ENCODE results near the gene KLRC3.
"Not testable (repeated sequence)": the region's sequence is repeated elsewhere in the genome, so short reads cannot be mapped to it uniquely, and the experiment has no call there.

Gene KLRC3

DNA sequence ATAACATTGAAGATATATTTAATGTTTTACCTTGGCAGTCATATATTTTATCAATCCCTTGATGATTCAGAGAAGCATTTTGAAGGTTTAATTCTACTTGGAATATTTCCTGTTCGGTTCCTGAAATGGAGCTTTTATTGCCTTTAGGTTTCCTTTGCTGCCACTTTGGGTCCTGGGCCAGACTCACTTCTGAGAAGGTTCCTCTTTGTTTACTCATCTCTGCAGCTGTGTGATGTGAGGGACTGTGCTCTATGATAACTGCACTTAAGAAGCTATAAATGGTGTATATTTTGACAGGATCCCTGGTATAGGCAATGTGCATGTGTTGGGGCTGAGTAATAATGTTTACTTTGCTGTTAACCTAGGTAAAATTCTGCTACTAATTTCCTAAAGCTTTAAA is at the start of gene KLRC3:
TSS of gene KLRC3 (minus strand) at position 262 of the 400 bp plus-strand sequence. CDS start at position 217, 45 bp downstream.
- not testable (repeated sequence) for DNase-seq (ENCODE audit: low read depth)

DNA sequence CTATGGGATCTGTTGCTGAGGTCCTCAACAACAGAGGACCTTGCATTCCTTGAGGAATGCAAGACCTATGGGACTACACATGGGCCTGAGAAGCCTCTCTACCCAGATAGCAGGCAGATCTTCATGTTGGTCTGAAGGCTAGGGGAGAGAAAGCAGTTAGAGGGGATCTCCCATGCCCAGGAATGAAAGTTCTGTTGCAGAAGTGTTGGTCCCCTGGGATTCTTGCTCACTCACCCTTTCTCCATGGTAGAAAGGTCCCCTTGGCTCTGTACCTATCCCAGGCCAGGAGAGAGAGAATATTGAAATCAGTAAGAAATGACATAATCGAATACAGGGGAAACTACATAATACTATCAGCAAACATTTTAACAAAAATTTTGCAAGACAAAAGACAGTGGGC is 49.3 kb upstream of the KLRC3 start:
- DNase-seq (ENCODE audit: low read depth): no peak

- no peak for DNase-seq (ENCODE audit: low read depth)
Observed at GRCh38 chr12:10466311-10466710, 45.9 kb upstream of the KLRC3 start.

DNA sequence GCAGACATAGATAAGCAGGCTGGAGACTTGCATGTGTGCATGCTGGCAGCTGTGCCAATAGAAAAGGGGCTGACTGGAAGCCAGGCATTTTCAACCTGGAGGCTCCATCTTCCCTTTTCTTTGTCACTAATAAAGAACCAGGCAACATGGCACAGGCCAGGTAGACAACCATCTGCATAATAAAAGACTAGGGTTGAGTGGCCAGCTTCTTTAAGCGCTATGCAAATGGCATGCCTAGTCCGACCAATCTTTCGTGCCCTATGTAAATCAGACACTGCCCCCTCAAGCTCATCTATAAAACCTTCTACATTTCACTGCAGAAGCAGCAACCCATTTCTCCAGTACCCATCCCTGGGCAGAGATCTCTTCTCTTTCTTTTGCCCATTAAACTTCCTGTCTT is 37.4 kb upstream of the KLRC3 start:
- no peak for DNase-seq (ENCODE audit: low read depth)

DNA sequence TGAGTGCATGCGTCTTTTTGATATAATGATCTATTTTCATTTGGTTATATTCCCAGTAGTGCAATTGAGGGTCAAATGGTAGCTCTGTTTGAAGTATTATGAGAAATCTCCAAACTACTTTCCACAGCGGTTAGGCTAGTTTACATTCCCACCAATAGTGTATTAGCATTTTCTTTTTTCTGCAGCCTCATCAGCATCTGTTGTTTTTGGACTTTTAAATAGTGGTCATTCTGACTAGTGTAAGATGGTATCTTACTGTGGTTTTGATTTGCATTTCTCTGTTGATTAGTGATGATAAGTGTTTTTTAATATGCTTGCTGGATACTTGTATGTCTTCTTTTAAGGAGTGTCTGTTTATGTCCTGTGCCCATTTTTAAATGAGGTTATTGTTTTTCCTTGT is 36.5 kb upstream of the KLRC3 start:
- DNase-seq (ENCODE audit: low read depth): no peak

DNA sequence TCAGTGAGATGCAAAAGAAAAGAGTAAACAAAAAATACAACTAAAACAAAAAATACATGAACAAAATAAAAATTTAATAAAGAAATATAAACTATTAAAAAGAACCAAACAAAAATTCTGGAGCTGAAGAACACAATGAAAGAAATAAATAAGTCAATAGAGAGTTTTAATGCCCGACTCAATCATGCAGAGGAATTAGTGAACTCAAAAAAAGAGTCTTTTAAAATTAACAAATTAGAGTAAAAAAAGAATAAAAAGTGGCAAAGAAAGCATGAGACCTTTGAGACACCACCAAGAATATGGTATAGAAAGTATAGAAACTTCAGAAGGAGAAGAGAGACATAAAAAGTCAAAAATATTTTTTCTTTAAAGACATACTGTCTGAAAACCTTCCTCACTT is 35.4 kb upstream of the KLRC3 start:
- DNase-seq (ENCODE audit: low read depth): no peak

GRCh38 chr12:10454531-10454930 is 34.1 kb upstream of the KLRC3 start:
- no peak for DNase-seq (ENCODE audit: low read depth)

DNA sequence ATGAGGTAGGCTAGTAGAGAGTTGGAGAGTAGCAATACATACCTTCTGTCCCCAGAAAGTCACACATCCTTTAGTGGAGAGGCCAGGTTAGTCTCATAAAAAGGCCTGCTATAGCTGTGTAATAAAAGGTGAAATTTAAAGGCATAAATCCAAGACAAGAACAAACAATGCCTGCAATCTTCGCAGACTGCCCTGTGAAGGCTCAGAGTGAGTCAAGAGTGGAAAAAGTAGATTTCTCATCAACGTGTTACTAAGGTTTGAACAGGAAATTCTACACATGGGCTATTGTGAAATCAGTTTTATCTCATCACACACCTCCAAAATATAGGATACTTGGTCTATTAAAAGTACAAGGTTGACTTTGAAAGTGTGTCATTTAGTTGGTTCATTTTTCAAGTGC is 32.8 kb upstream of the KLRC3 start, which contains the start of gene KLRC1:
TSS of gene KLRC1 (minus strand) at position 222 of the 400 bp plus-strand sequence. CDS start 2,221 bp downstream, outside the sequence.
- no peak for DNase-seq (ENCODE audit: low read depth)

GRCh38 chr12:10448236-10448635 is 27.8 kb upstream of the KLRC3 start:
- no peak for DNase-seq (ENCODE audit: low read depth)

DNA sequence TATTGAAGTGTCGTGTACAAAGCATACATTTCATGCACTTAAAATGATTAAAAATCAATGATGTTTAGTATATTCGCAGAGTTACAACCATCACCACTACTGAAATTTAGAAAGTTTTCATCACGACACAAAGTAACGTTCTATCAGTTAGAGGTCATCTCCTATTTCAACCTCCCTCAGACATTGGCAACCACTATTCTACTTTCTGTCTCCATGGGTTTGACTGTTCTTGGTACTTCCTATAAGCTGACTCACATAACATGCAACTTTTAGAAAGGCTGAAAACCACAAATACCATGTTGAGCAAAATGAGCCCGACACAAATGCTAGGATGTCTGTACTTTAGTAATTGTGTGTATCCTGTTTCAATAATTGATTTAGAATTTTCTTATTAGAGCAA is 25.7 kb upstream of the KLRC3 start:
- DNase-seq (ENCODE audit: low read depth): not testable (repeated sequence)

DNA sequence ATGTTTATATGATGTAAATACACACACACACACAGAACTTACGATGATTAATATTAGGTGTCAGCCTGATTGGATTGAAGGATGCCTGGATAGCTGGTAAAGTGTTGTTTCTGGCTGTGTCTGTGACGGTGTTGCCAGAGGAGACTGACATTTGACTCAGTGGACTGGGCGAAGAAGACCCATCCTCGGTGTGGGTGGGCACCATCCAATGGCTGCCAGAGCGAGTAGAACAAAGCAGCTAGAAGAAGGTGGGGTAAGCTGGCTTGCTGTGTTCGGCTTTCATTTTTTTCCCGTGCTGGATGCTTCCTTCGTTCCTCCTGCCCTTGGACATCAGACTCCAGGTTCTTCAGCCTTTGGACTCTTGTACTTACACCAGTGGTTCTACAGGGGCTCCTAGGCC is 20.7 kb upstream of the KLRC3 start:
- not testable (repeated sequence) for DNase-seq (ENCODE audit: low read depth)

GRCh38 chr12:10439608-10440274 is 19.3 kb upstream of the KLRC3 start:
- not testable (repeated sequence) for DNase-seq (ENCODE audit: low read depth)

DNA sequence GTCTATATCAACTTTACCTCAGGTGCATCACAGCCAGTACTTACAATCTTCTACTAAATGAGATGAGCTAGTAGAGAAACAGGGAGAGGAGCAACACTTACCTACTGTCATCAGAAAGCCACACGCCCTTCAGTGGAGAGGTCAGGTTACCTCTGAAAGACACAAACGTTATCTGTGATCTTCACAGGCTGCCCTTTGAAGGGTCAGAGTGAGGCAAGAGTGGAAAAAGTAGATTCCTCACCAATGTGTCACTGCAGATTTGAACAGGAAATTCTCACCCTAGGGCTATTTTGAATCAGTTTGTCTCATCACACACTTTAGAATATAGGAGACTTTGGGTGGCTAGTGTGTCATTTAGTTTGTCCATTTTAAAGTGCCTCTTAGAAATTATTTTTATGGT is 17.2 kb upstream of the KLRC3 start:
- DNase-seq (ENCODE audit: low read depth): not testable (repeated sequence)

DNA sequence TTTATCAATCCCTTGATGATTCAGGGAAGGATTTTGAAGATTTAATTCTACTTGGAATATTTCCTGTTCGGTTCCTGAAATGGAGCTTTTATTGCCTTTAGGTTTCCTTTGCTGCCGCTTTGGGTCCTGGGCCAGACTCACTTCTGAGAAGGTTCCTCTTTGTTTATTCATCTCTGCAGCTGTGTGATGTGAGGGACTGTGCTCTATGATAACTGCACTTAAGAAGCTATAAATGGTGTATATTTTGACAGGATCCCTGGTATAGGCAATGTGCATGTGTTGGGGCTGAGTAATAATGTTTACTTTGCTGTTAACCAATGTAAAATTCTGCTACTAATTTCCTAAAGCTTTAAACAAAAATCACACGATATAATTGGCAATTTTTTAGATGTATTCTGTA is 15.4 kb upstream of the KLRC3 start, which contains the start of gene KLRC2:
TSS of gene KLRC2 (minus strand) at position 195 of the 400 bp plus-strand sequence. CDS start at position 171, 24 bp downstream.
- DNase-seq (ENCODE audit: low read depth): not testable (repeated sequence)

GRCh38 chr12:10430623-10431022 is 10.2 kb upstream of the KLRC3 start:
- DNase-seq (ENCODE audit: low read depth): not testable (repeated sequence)

DNA sequence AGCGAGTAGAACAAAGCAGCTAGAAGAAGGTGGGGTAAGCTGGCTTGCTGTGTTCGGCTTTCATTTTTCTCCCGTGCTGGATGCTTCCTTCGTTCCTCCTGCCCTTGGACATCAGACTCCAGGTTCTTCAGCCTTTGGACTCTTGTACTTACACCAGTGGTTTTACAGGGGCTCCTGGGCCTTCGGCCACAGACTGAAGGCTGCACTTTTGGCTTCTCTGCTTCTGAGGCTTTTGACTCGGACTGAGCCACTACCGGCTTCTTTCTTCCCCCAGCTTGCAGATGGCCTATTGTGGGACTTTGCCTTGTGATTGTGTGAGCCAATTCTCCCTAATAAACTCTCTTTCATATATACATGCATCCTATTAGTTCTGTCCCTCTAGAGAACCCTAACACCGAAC is 5.5 kb upstream of the KLRC3 start:
- not testable (repeated sequence) for DNase-seq (ENCODE audit: low read depth)

- not testable (repeated sequence) for DNase-seq (ENCODE audit: low read depth)
Observed at GRCh38 chr12:10424260-10424899, 4.0 kb upstream of the KLRC3 start.

DNA sequence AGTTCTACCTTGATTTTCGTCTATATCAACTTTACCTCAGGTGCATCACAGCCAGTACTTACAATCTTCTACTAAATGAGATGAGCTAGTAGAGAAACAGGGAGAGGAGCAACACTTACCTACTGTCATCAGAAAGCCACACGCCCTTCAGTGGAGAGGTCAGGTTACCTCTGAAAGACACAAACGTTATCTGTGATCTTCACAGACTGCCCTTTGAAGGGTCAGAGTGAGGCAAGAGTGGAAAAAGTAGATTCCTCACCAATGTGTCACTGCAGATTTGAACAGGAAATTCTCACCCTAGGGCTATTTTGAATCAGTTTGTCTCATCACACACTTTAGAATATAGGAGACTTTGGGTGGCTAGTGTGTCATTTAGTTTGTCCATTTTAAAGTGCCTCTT is 1.8 kb upstream of the KLRC3 start:
- DNase-seq (ENCODE audit: low read depth): not testable (repeated sequence)

GRCh38 chr12:10409392-10409791 is 11.0 kb downstream of the KLRC3 start, which contains the start of gene KLRC4:
KLRC4 (minus strand) TSS chr12:10409757; CDS start chr12:10409575, 182 bp downstream.
- no peak for DNase-seq (ENCODE audit: low read depth)

- DNase-seq (ENCODE audit: low read depth): no peak
Observed at GRCh38 chr12:10408842-10409241, 11.6 kb downstream of the KLRC3 start.

- no peak for DNase-seq (ENCODE audit: low read depth)
Observed at GRCh38 chr12:10406725-10407124, 13.7 kb downstream of the KLRC3 start.

DNA sequence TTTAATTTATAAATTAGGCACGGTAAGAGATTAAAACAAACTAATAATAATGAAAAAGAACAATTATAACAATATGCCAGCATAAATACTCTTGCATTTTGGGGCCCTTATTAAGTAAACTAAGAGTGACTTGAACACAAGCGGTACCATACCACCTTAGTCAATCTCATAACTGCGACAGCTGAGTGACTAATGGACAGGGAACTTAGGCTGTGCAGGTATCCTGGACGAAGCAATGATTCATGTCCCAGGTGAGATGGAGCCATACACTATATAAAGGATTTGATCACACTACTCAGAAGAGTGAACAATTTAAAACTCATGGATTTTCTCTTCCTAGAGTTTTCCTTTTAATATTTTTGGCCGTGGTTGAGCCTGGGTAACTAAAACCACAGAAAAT is 15.1 kb downstream of the KLRC3 start:
- no peak for DNase-seq (ENCODE audit: low read depth)

DNA sequence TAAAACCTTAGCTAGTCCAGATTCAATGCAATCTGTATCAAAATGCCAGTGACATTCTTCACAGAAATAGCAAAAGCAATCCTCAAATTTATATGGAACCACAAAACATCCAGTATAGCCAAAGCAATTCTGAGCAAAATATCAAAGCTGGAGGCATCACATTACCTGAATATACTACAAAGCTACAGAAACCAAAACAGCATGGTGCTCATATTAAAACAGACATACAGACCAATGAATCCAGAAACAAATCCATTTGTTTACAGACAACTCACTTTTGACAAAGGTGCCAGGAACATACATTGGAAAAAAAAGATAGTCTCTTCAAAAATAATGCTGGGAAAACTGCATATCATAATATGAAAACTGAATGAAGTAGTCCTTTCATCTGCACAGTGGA is 15.6 kb downstream of the KLRC3 start:
- no peak for DNase-seq (ENCODE audit: low read depth)

All from activated gamma-delta T cell treated with anti-CD3 and anti-CD28 coated beads, Interleukin-2, amount 50 U/mL, for 16 hours (primary cell).